Fibroblast of lung (primary cell): ENCODE measurements around the gene TMEM259. TPM values are rescaled to one million over a fixed set of nuclear protein-coding genes. Genes with fewer than 3 reads are reported as not detected.

Experiments
- DNase-seq, 2 donors: peaks; one replicate each; pipeline versions ENCODE4 v3.0.0 to v3.0.0-alpha.2; 2010; ENCODE audit warnings: low read depth in 2 of 2
- H2AFZ ChIP-seq: 2 replicates; pipeline ENCODE4 v1.5.1; 2012; ENCODE audit warnings: low read length, control low read depth, inconsistent platforms
- H3K27ac ChIP-seq: 2 replicates; pipeline ENCODE4 v1.5.1; 2011; ENCODE audit warnings: low read length, control low read depth; ENCODE audit not compliant: insufficient read depth
- H3K27me3 ChIP-seq: 2 replicates; pipeline ENCODE4 v1.5.1; 2011; ENCODE audit warnings: mild to moderate bottlenecking, low read length; ENCODE audit not compliant: control insufficient read depth, insufficient read depth
- H3K36me3 ChIP-seq: 2 replicates; pipeline ENCODE4 v1.5.1; 2011; ENCODE audit warnings: low read length; ENCODE audit not compliant: control insufficient read depth, insufficient read depth
- H3K4me1 ChIP-seq: 2 replicates; pipeline ENCODE4 v1.5.1; 2011; ENCODE audit warnings: low read length; ENCODE audit not compliant: control insufficient read depth, insufficient read depth; ENCODE audit errors: extremely low read depth
- H3K4me2 ChIP-seq: 2 replicates; pipeline ENCODE4 v1.5.1; 2011; ENCODE audit warnings: low read length, control low read depth; ENCODE audit not compliant: insufficient read depth; ENCODE audit errors: extremely low read depth
- H3K4me3 ChIP-seq, 4 experiments: fragments of 200-600 bp in 1 of 4; sonication (generic) in 1 of 4; replicated peaks in 1 of 4; 2 replicates each; pipeline ENCODE4 v1.5.1; 2011 to 2016; ENCODE audit warnings: low read length in 4 of 4, low read depth in 3 of 4, mild to moderate bottlenecking in 3 of 4, control low read depth in 2 of 4, inconsistent platforms in 1 of 4, mixed read lengths in 1 of 4; ENCODE audit not compliant: insufficient read depth in 1 of 4; ENCODE audit errors: control extremely low read depth in 1 of 4
- H3K79me2 ChIP-seq: 2 replicates; pipeline ENCODE4 v1.5.1; 2012; ENCODE audit warnings: mild to moderate bottlenecking, low read length, inconsistent platforms; ENCODE audit not compliant: control insufficient read depth, insufficient read depth
- H3K9ac ChIP-seq: 2 replicates; pipeline ENCODE4 v1.5.1; 2011; ENCODE audit warnings: mild to moderate bottlenecking, low read length, control low read depth; ENCODE audit not compliant: insufficient read depth
- H3K9me3 ChIP-seq: 2 replicates; pipeline ENCODE4 v1.5.1; 2012; ENCODE audit warnings: low read depth, low read length; ENCODE audit not compliant: control insufficient read depth, insufficient read depth
- H4K20me1 ChIP-seq: 2 replicates; pipeline ENCODE4 v1.5.1; 2011; ENCODE audit warnings: low read length; ENCODE audit not compliant: control insufficient read depth, insufficient read depth; ENCODE audit errors: extremely low read depth
- EZH2 ChIP-seq: IDR thresholded peaks from 2 replicates; pipeline ENCODE4 v1.5.1; 2012; ENCODE audit warnings: low read length, control low read depth, mild to moderate bottlenecking; ENCODE audit errors: missing control alignments
- polyA plus RNA-seq, 2 donors: library from polyadenylated mRNA; depleted of rRNA in 1 of 2; stranded (reverse) in 1 of 2; unstranded in 1 of 2; fragments of >200 nt; gene quantifications; 2 replicates each; pipeline ENCODE4 v1.2.1, GENCODE V29; 2011 to 2012; ENCODE audit warnings: missing spikeins in 1 of 2
- total RNA-seq: library from RNA; depleted of rRNA; stranded (reverse); fragments of >200 nt; gene quantifications from 2 replicates; pipeline ENCODE4 v1.2.1, GENCODE V29; 2014
- TF ChIP-seq, protein P1 (sequence below), 2 donors: IDR thresholded peaks in 1 of 2; conservative IDR thresholded peaks in 1 of 2; 1 replicate in 1 of 2; 2 replicates in 1 of 2; pipeline ENCODE4 v1.5.1; 2011 to 2012; ENCODE audit warnings: low read length in 2 of 2, control low read depth in 1 of 2, inconsistent platforms in 1 of 2, low read depth in 1 of 2, mild to moderate bottlenecking in 1 of 2

The TMEM259 gene
- total and polyA plus RNA-seq, 2 donors (not counting 1 experiment from before 2014, with no cell fraction given): 57.8 to 67.1 TPM

GRCh38 chr19:1055886-1056620, 35.1 kb upstream of the TMEM259 start:
- H2AFZ ChIP-seq: no peak overlapping the region
- TF ChIP-seq, protein P1, sequence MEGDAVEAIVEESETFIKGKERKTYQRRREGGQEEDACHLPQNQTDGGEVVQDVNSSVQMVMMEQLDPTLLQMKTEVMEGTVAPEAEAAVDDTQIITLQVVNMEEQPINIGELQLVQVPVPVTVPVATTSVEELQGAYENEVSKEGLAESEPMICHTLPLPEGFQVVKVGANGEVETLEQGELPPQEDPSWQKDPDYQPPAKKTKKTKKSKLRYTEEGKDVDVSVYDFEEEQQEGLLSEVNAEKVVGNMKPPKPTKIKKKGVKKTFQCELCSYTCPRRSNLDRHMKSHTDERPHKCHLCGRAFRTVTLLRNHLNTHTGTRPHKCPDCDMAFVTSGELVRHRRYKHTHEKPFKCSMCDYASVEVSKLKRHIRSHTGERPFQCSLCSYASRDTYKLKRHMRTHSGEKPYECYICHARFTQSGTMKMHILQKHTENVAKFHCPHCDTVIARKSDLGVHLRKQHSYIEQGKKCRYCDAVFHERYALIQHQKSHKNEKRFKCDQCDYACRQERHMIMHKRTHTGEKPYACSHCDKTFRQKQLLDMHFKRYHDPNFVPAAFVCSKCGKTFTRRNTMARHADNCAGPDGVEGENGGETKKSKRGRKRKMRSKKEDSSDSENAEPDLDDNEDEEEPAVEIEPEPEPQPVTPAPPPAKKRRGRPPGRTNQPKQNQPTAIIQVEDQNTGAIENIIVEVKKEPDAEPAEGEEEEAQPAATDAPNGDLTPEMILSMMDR (conservative IDR thresholded peaks at IDR 0.05 in 1 of 2, IDR thresholded peaks at IDR 0.05 in 1 of 2; ENCODE audit: low read depth in 1 of 2, low read length in 2 of 2): no peak
- no peak for TF ChIP-seq EZH2
- H3K4me2 ChIP-seq: no peak overlapping the region
- H4K20me1 ChIP-seq: no peaks in the 10 kb centered on the region
- no peaks in the 10 kb centered on the region for H3K27me3 ChIP-seq
- peaks cover 5% of the 10 kb centered on the region for H3K9me3 ChIP-seq
- no peaks in the 10 kb centered on the region for H3K4me1 ChIP-seq
- H3K27ac ChIP-seq: no peak overlapping the region
- H3K79me2 ChIP-seq: no peaks in the 10 kb centered on the region
- DNase-seq: no peak
- no peak overlapping the region for H3K9ac ChIP-seq
- H3K4me3 ChIP-seq: no peak overlapping the region
- no peaks in the 10 kb centered on the region for H3K36me3 ChIP-seq

DNA sequence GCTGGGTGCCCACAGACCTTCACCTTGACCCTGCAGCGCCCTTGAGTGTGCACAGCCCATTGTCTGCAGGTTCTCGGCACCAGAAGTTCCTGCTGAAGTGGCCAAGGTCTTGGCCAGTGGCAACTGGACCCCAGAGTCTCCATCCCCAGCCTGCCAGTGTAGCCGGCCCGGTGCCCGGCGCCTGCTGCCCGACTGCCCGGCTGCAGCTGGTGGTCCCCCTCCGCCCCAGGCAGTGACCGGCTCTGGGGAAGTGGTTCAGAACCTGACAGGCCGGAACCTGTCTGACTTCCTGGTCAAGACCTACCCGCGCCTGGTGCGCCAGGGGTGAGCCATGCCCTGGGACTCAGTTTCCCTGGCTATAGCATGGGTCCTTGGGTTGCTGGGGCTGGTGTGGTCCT, 34.1 kb upstream of the TMEM259 start:
- Histone ChIP-seq H3K4me2 (no peak overlapping the region), H3K4me3 (no peak overlapping the region), H3K27ac (no peak overlapping the region), H3K9ac (no peak overlapping the region), H4K20me1 (no peaks in the 10 kb centered on the region), H3K36me3 (no peaks in the 10 kb centered on the region), H3K79me2 (no peaks in the 10 kb centered on the region), H3K4me1 (no peaks in the 10 kb centered on the region), H3K27me3 (no peaks in the 10 kb centered on the region), H3K9me3 (peaks cover 5% of the 10 kb centered on the region), H2AFZ (no peak overlapping the region)
- no peak for TF ChIP-seq EZH2
- TF ChIP-seq, protein P1 (conservative IDR thresholded peaks at IDR 0.05 in 1 of 2, IDR thresholded peaks at IDR 0.05 in 1 of 2; ENCODE audit: low read depth in 1 of 2, low read length in 2 of 2): no peak
- no peak for DNase-seq

DNA sequence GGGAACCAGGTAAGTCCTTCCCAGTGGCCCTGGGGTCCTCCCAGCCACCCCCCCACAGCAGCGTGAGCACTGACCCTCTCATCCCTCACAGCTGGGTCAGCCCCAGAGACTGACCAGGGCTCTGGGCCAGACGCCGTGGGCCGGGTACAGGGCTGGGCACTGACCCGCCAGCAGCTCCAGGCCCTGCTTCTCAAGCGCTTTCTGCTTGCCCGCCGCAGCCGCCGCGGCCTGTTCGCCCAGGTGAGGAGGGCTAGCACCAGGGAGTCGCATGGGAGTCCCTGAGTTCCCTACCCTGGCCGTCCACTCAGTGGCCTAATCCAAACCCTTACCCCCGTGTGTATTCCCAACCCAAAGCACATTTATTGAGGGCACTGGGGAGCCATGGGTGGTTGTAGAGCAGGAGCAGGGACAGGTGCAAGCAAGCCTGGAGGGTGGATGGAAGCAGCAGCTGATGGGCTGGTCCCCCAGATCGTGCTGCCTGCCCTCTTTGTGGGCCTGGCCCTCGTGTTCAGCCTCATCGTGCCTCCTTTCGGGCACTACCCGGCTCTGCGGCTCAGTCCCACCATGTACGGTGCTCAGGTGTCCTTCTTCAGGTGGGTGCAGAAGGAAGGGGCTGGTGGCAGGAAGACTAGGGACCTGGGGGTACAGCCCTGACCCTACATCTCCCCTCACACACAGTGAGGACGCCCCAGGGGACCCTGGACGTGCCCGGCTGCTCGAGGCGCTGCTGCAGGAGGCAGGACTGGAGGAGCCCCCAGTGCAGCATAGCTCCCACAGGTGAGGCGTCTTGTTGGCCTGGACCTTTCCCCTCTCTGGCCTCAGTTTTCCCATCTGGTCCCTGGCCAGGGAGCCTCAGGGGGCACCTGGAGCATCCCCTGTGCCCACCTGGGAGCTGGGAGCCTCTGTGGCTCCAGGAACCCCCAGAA, 33.4 kb upstream of the TMEM259 start:
- DNase-seq: no peak
- Histone ChIP-seq H3K4me2 (no peak overlapping the region), H4K20me1 (no peaks in the 10 kb centered on the region), H3K27ac (no peak overlapping the region), H3K9ac (no peak overlapping the region), H3K4me1 (no peaks in the 10 kb centered on the region), H2AFZ (no peak overlapping the region), H3K36me3 (no peaks in the 10 kb centered on the region), H3K4me3 (no peak overlapping the region), H3K9me3 (peaks cover 5% of the 10 kb centered on the region), H3K27me3 (no peaks in the 10 kb centered on the region), H3K79me2 (no peaks in the 10 kb centered on the region)
- no peak for TF ChIP-seq EZH2
- TF ChIP-seq, protein P1 (conservative IDR thresholded peaks at IDR 0.05 in 1 of 2, IDR thresholded peaks at IDR 0.05 in 1 of 2; ENCODE audit: low read depth in 1 of 2, low read length in 2 of 2): no peak
